Natural killer cell (primary cell): ENCODE results near the gene ENDOV. TPM values are rescaled to one million over a fixed set of nuclear protein-coding genes. Genes with fewer than 3 reads are reported as not detected.
A peak's percentile ranks its signal among the peaks of the same experiment; 100 is the strongest.

ENCODE experiments used
- ATAC-seq, 3 donors: fragments of 150-1000 bp in 2 of 3; fragments of 200-7000 bp in 1 of 3; cut with Tn5 transposase; 1 replicate in 1 of 3; 2 replicates in 2 of 3; pipeline ENCODE4 v1.10.0; 2021; ENCODE audit warnings: mild to moderate bottlenecking in 2 of 3, moderate library complexity in 2 of 3
- DNase-seq, 2 donors: peaks; one replicate each; pipeline versions ENCODE4 v3.0.0 to v3.0.0-alpha.2; 2013 to 2021; ENCODE audit warnings: mixed read lengths in 1 of 2
- H3K27ac ChIP-seq: one replicate; pipeline ENCODE4 v1.5.1; 2013; ENCODE audit warnings: mild to moderate bottlenecking, low read length
- H3K27me3 ChIP-seq: one replicate; pipeline ENCODE4 v1.6.1; 2013; ENCODE audit warnings: low read length; ENCODE audit not compliant: control insufficient read depth, insufficient read depth
- H3K36me3 ChIP-seq: one replicate; pipeline ENCODE4 v1.6.1; 2013; ENCODE audit warnings: low read length; ENCODE audit not compliant: control insufficient read depth, insufficient read depth
- H3K4me1 ChIP-seq: one replicate; pipeline ENCODE4 v1.6.1; 2013; ENCODE audit warnings: low read length; ENCODE audit not compliant: control insufficient read depth, insufficient read depth
- H3K4me3 ChIP-seq: one replicate; pipeline ENCODE4 v1.5.1; 2013; ENCODE audit warnings: low read length
- H3K9me3 ChIP-seq: one replicate; pipeline ENCODE4 v1.6.1; 2013; ENCODE audit warnings: low read length; ENCODE audit not compliant: control insufficient read depth, insufficient read depth
- H3K27ac Mint-ChIP-seq, 2 donors: one replicate each; pipeline ENCODE4 v1.8.0; 2022; ENCODE audit warnings: mild to moderate bottlenecking in 2 of 2, mixed read lengths in 2 of 2, moderate library complexity in 1 of 2
- H3K27me3 Mint-ChIP-seq, 2 donors: one replicate each; pipeline ENCODE4 v1.8.0; 2022; ENCODE audit warnings: low read depth in 2 of 2, mixed read lengths in 2 of 2
- H3K36me3 Mint-ChIP-seq: one replicate; pipeline ENCODE4 v1.8.0; 2022; ENCODE audit warnings: mixed read lengths
- H3K4me1 Mint-ChIP-seq, 2 donors: one replicate each; pipeline ENCODE4 v1.8.0; 2022; ENCODE audit warnings: mixed read lengths in 2 of 2
- H3K4me3 Mint-ChIP-seq: one replicate; pipeline ENCODE4 v1.8.0; 2022; ENCODE audit warnings: mild to moderate bottlenecking, moderate library complexity, mixed read lengths
- H3K9me3 Mint-ChIP-seq, 2 donors: one replicate each; pipeline ENCODE4 v1.8.0; 2022; ENCODE audit warnings: mixed read lengths in 2 of 2
- CTCF ChIP-seq: fragments of 200-600 bp; IDR thresholded peaks from one replicate; pipeline ENCODE4 v1.8.0; 2022; ENCODE audit warnings: antibody characterized with exemption
- WGBS: methylation state at CpG from one replicate; pipeline ENCODE4 v1.1.7; 2013; ENCODE audit warnings: missing lambda C conversion rate; ENCODE audit not compliant: insufficient coverage; 5-methylcytosine and 5-hydroxymethylcytosine counted together
- intact Hi-C: fragments of 100-400 bp; cut with micrococcal nuclease; formaldehyde crosslinking; loops from one replicate; pipeline ENCODE4 v1.14.2; 2022
- total RNA-seq, 4 donors: library from RNA; stranded (reverse); fragments of 120-200 nt in 1 of 4; gene quantifications; one replicate each; pipeline versions ENCODE4 v1.2.3 to v1.2.4, GENCODE V29; 2013 to 2022

Gene ENDOV
- total RNA-seq, 3 donors from 2014 or later (not counting 1 experiment from before 2014, with no cell fraction given), result 17.7 to 24.9 (median 18.8) TPM

GRCh38 chr17:80475910-80476876, 61.2 kb downstream of the ENDOV start, which contains the start of gene NPTX1:
Gene NPTX1 (minus strand): TSS chr17:80476607. CDS start chr17:80476446, 161 bp downstream.
- intact Hi-C loops, result no loop called here
- Histone ChIP-seq H3K27ac (no peak within 1 kb of the TSS), H3K9me3 (peaks cover 3% of the 10 kb centered on the region), H3K27me3 (peaks cover 56% of the 10 kb centered on the region), H3K4me1 (peaks cover 64% of the 10 kb centered on the region), H3K4me3 (peak within 1 kb of the TSS; percentile 12), H3K36me3 (no peaks in the 10 kb centered on the region)
- WGBS, result 1% methylated on average over 136 of the region's 136 CpGs
- H3K4me1 Mint-ChIP-seq, result peaks cover 27 to 50% of the 10 kb centered on the region in 2 donors
- ATAC-seq, result peak in 1 of 3 donors; percentile 6
- no peak for TF ChIP-seq CTCF
- H3K27ac Mint-ChIP-seq, result peak within 1 kb of the TSS in 1 of 2 donors; percentile 82
- peak within 1 kb of the TSS; percentile 85 for H3K4me3 Mint-ChIP-seq
- H3K9me3 Mint-ChIP-seq, result no peaks in the 10 kb centered on the region
- peak in 1 of 2 donors; percentile 53 for DNase-seq
- H3K27me3 Mint-ChIP-seq, result peaks cover 19 to 40% of the 10 kb centered on the region in 2 donors
- no peaks in the 10 kb centered on the region for H3K36me3 Mint-ChIP-seq

- H3K27me3 Mint-ChIP-seq, result peaks cover 28 to 43% of the 10 kb centered on the region in 2 donors
- WGBS, result 2% methylated on average over 84 of the region's 84 CpGs
- H3K4me3 Mint-ChIP-seq, result peak overlapping the region; percentile 25
- peaks cover 59% of the 10 kb centered on the region for H3K27me3 ChIP-seq
- DNase-seq, result peak in 1 of 2 donors; percentile 29
- H3K4me1 ChIP-seq, result peaks cover 56% of the 10 kb centered on the region
- H3K9me3 ChIP-seq, result peaks cover 3% of the 10 kb centered on the region
- no peak overlapping the region for H3K27ac ChIP-seq
- no peaks in the 10 kb centered on the region for H3K9me3 Mint-ChIP-seq
- H3K4me1 Mint-ChIP-seq, result peaks cover 19 to 41% of the 10 kb centered on the region in 2 donors
- H3K27ac Mint-ChIP-seq, result no peak overlapping the region
- peak in 2 of 3 donors; percentile 37 to 52 for ATAC-seq
- TF ChIP-seq CTCF, result no peak
- no peaks in the 10 kb centered on the region for H3K36me3 Mint-ChIP-seq
- intact Hi-C loops, result no loop called here
- no peaks in the 10 kb centered on the region for H3K36me3 ChIP-seq
- H3K4me3 ChIP-seq, result peak overlapping the region; percentile 12
Observed at GRCh38 chr17:80476877-80477646, 62.1 kb downstream of the ENDOV start.

- Mint-ChIP-seq H3K27me3 (peaks cover 36 to 51% of the 10 kb centered on the region in 2 donors), H3K9me3 (no peaks in the 10 kb centered on the region), H3K4me1 (peaks cover 14 to 35% of the 10 kb centered on the region in 2 donors), H3K4me3 (no peak overlapping the region), H3K27ac (no peak overlapping the region), H3K36me3 (no peaks in the 10 kb centered on the region)
- H3K4me3 ChIP-seq, result no peak overlapping the region
- ATAC-seq (peak in 2 of 3 donors; percentile 44 to 49), DNase-seq (peak in 1 of 2 donors; percentile 61)
- H3K27ac ChIP-seq, result no peak overlapping the region
- H3K36me3 ChIP-seq, result no peaks in the 10 kb centered on the region
- H3K9me3 ChIP-seq, result peaks cover 3% of the 10 kb centered on the region
- peaks cover 48% of the 10 kb centered on the region for H3K4me1 ChIP-seq
- 5% methylated on average over 103 of the region's 103 CpGs for WGBS
- H3K27me3 ChIP-seq, result peaks cover 58% of the 10 kb centered on the region
- peak; percentile 18 for TF ChIP-seq CTCF
- intact Hi-C loops, result no loop called here
Observed at GRCh38 chr17:80477647-80478478, 62.9 kb downstream of the ENDOV start.
